GM18517 (cell line): ENCODE measurements around the gene SHOC2.

Experiments
- ATAC-seq: cut with Tn5 transposase; IDR thresholded peaks from one replicate; pipeline ENCODE4 v1.9.1; 2021; ENCODE audit warnings: mild to moderate bottlenecking, moderate library complexity; ENCODE audit not compliant: unreplicated experiment

SHOC2 gene

DNA sequence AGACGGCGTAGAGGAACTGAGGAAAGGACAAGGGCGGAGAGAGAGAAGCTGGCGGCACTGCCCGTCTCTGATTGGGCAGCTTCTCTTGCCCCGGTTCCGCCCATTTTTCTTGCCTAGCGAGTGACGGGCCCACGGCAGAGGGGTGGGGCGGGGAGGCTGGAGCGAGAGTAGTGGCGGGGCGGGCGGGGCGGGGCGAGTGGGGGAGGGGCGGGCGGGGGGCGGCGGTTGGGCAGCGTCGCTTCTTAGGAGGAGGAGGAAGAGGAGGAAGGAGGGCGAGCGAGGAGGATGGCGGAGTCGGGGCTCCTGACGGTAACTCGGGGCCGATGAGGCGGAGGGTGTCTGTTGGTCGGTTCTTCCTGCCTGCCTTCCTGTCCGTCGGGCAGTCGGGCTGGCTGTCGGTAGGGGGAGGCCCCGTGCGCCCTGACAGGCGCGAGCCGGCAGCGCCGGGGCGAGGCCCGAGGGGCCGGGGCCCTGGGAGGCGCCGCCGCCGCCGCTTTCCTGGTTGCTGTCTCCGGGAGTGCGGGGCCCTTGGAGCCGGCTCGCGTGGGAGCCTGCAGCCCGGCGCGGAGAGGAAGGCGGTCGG, at the start of gene SHOC2:
Gene SHOC2, plus strand, starts transcription at position 256 of the 583 bp plus-strand sequence. CDS start 44,755 bp downstream, outside the sequence.
- ATAC-seq: peak; percentile 1

DNA sequence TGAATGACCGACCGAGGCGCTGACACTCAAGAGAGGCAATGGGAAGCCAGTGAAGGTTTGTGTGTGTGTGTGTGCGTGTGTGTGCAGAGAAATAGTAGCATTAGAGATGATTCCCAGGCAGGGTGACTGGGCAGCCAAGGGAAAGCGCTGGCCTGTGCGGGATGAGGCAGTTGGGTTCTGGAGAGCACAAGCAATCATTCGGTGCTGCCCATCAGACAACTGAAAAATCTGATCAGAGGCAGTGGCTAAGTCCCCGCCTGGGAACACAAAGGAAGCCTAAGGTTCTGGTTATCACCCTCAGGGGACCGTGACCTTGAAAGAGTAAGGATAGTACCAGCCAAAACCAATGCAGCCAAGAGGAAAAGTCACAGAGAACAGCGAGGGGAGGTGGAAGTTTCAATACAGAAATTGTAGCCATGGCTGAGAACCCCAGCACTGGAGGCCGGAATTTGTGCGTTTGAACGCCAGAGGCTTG, 48.5 kb upstream of the SHOC2 start:
- ATAC-seq: no peak

- ATAC-seq: peak; percentile 70
These were observed 47.9 kb upstream of the SHOC2 start, which contains the start of gene PDCD4 for GRCh38 chr10:110871298-110872084. Gene PDCD4 (plus strand): TSS chr10:110871928. CDS start chr10:110876028, 4,100 bp downstream.

GRCh38 chr10:110872145-110872983, 47.0 kb upstream of the SHOC2 start:
- ATAC-seq: peak; percentile 31

- ATAC-seq: no peak
These were observed 46.1 kb upstream of the SHOC2 start for GRCh38 chr10:110872984-110873923.

GRCh38 chr10:110873951-110874350, 45.5 kb upstream of the SHOC2 start:
- no peak for ATAC-seq

GRCh38 chr10:110876000-110876399, 43.4 kb upstream of the SHOC2 start:
- ATAC-seq: no peak

GRCh38 chr10:110876788-110877187, 42.6 kb upstream of the SHOC2 start:
- ATAC-seq: no peak

DNA sequence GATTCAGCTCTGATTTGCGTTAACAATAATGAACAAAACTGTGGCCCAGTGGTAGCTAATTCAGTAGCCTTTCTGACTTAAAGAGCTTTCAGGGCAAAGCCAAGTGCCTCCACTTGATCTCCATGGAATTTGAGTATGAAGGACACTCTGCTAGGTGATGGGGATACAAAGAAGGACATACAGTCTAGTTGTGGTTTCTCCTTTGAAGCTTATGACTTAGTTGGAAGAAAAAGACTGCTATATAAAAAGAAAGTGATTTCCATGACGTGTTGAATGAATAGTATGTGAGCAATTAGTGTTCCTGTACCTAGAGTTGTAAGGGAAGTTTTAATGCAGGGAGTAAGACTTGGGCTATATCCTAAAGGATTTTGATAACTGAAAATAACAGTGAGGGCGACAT, 39.4 kb upstream of the SHOC2 start:
- ATAC-seq: no peak

DNA sequence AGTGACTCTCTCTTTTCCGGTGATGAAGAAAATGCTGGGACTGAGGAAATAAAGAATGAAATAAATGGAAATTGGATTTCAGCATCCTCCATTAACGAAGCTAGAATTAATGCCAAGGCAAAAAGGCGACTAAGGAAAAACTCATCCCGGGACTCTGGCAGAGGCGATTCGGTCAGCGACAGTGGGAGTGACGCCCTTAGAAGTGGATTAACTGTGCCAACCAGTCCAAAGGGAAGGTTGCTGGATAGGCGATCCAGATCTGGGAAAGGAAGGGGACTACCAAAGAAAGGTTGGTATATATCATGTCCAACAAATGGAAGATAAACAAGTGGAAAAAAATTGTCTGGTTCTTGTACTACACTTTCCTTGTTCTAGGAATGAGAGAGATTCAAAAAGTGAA, 38.2 kb upstream of the SHOC2 start:
- ATAC-seq: no peak

DNA sequence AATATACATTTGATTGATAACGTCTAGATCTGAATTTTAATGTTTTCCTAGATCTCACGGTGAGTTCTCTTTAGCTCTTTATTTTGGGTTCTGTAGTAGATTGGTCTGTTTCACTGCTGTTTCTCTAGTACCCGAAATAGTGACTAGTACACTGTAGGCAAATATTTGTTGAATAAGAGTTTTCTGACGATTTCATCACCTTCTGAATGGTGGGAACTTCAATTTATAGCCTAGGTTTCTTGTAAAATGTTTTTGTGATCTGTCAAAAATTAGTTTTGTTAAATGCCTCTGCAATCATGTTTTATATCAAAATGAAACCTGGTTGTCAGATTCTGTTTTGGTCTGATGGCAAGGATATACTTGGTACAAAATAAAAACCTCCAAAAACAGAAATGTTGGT, 37.5 kb upstream of the SHOC2 start:
- ATAC-seq: no peak

DNA sequence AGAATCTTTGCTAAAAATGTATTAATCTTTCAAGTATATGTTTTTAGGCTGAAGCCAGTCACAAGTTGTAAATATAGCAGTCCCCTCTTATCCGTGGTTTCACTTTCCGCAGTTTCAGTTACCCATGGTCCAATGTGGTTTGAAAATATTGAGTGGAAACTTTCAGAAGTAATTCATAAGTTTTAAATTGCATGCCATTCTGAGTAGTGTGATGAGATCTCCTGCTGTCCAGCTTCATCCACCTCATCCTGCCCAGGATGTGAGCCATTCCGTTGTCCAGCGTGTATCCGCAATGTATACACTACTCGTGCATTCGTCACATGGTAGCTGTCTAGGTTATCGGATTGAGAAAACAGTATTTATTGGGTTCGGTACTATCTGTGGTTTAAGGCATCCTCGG, 35.5 kb upstream of the SHOC2 start:
- no peak for ATAC-seq

DNA sequence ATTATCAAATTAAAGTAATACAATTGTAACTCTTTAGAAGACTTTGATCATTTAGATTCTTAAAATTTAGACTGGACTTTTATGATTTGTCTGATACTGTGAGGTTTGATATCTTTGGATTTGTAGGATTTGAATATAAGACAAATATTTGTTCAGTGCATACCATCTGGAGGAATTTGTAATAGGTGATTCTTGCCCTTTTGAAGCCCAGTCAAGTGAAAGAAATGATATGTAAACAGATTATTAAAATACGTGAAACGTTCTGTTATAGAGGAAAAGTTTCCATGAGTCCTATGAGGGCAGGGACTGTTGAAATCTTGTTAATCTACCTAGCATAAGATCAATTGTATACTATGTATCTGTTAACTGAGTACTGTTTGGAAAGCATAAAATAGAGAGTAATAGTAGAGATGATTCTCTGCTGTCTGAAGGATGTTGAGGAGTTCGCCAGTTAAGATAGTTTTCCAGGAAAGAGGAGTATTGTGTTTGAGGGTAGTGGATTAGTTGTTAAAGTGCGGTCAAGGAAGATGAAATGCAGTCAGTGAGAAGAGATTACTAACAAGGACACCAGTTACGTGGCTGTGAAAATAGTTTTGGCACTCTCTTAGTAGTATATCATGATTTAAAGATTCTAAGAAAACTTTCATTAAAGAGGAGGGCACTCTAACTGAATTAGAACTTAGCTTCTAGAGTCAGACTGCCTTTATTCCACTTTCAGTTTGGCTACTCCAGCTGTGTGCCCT, 33.3 kb upstream of the SHOC2 start:
- no peak for ATAC-seq

GRCh38 chr10:110887560-110887959, 31.8 kb upstream of the SHOC2 start:
- no peak for ATAC-seq

DNA sequence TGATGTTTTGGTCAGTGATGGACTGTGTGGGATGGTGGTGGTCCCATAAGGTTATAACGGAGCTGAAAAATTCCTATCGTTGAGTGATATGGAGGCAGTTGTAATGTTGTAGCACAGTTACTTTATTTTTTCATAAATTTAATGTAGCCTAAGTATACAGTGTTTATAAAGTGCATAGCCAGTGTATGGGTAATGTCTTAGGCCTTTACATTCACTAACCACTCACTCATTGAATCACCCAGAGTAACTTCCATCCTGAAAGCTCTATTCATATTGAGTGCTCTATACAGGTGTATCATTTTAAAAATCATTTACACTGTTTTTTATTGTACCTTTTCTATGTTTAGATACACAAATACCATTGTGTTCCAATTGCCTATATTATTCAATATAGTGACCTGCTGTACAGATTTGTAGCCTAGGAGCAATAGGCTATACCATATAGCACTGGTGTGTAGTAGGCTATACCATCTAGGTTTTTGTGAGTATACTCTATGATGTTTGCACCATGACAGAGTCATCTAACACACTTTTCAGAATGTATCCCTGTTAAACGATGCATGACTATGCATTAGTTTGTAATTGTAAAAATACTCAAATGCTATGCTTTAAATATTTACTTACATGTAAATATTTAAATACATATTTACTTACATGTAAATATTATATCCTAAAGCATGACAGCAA, 26.7 kb upstream of the SHOC2 start:
- ATAC-seq: no peak

- ATAC-seq: peak; percentile 74
These were observed 25.7 kb upstream of the SHOC2 start for GRCh38 chr10:110893559-110894179.

GRCh38 chr10:110897184-110897583, 22.2 kb upstream of the SHOC2 start:
- ATAC-seq: no peak

DNA sequence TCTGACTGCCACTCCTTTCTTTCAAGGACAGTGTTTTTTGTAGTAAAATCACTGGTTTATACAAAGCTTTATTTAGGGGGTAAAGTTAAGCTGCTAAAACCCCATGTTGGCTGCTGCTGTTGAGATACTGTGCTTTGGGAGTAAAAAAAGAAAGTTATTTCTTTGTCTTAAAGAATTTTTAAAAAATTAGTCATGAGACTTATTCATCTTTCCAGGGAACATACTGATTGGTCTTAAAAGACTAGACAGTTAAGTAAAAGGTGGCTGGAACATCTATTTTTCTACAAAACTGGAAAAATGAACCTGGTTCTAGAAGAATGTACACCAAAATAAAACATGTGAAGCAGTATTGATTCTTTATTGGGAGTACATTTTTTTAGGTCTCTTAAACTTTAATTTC, 21.0 kb upstream of the SHOC2 start:
- no peak for ATAC-seq

DNA sequence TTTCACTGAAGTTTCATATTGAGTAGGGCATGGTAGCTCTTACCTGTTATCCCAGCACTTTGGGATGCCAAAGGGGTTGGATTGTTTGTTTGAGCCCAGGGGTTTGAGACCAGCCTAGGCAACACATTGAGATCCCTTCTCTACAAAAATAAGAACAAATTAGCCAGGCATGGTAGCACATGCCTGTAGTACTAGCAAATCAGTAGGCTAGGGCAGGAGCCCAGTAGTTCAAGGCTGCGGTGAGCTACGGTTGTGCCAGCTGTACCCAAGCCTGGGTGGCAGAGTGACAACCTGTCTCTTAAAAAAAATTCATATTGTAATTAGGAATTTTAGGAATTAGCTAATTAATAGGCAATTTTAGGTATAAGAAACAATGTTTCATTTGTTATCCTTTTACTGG, 18.4 kb upstream of the SHOC2 start:
- no peak for ATAC-seq
